GM12878 (cell line): ENCODE measurements around the gene MLN. TPM values are rescaled to one million over a fixed set of nuclear protein-coding genes. Genes with fewer than 3 reads are reported as not detected.

Source experiments
- ATAC-seq: fragments of 200-7000 bp; cut with Tn5 transposase; 3 replicates; pipeline ENCODE4 v1.9.1; 2020; ENCODE audit warnings: mild to moderate bottlenecking, moderate library complexity
- BruUV-seq: library from RNA; stranded (reverse); fragments of 400-500 nt; replicated peaks from 2 replicates; lab custom pipeline; 2021; lab: Mats Ljungman, UMichigan
- CTCF ChIA-PET: fragments of 300-600 bp; sonication (Branson Sonifier 250); formaldehyde crosslinking; extraction: SDS; loops from one replicate; lab custom pipeline; 2021; ENCODE audit warnings: inconsistent platforms; lab: Yijun Ruan, JAX
- POLR2A ChIA-PET: fragments of 350-600 bp; formaldehyde crosslinking; extraction: SDS; loops from one replicate; lab custom pipeline; 2021; ENCODE audit warnings: inconsistent platforms; lab: Charles Lee
- RAD21 ChIA-PET: fragments of 300-600 bp; sonication (Branson Sonifier 250); formaldehyde crosslinking; loops from one replicate; lab custom pipeline; 2023; ENCODE audit warnings: antibody characterized with exemption; ENCODE audit not compliant: unreplicated experiment; lab: Charles Lee
- SMC1A ChIA-PET: fragments of 300-600 bp; sonication (Branson Sonifier 250); formaldehyde crosslinking; loops from one replicate; lab custom pipeline; 2023; ENCODE audit not compliant: unreplicated experiment, uncharacterized antibody; lab: Charles Lee
- DNase-seq: peaks from one replicate; pipeline ENCODE4 v3.0.0-alpha.2; 2011; ENCODE audit warnings: low read depth, low spot score
- FAIRE-seq: peaks from 3 replicates; lab custom pipeline; 2011; peaks lifted over from hg19 to GRCh38; lab: Jason Lieb, UNC
- H2AFZ ChIP-seq: 2 replicates; pipeline ENCODE4 v1.6.0; 2011; ENCODE audit warnings: low read depth, low read length, control low read depth; ENCODE audit not compliant: control insufficient read depth
- H3K27ac ChIP-seq: 2 replicates; pipeline ENCODE4 v1.5.1; 2011; ENCODE audit warnings: control low read depth; ENCODE audit not compliant: control insufficient read depth, insufficient read depth
- H3K27me3 ChIP-seq, 2 experiments: replicated peaks in 1 of 2; 2 replicates each; pipeline versions ENCODE4 v1.6.0 to v1.6.1; 2011; ENCODE audit warnings: low read length in 1 of 2; ENCODE audit not compliant: control insufficient read depth in 2 of 2, insufficient read depth in 2 of 2
- H3K36me3 ChIP-seq, 2 experiments: 2 replicates each; pipeline ENCODE4 v1.5.1; 2011; ENCODE audit warnings: low read length in 1 of 2; ENCODE audit not compliant: control insufficient read depth in 2 of 2, insufficient read depth in 2 of 2
- H3K4me1 ChIP-seq: 2 replicates; pipeline ENCODE4 v1.6.1; 2011; ENCODE audit warnings: mild to moderate bottlenecking, low read length, moderate library complexity, mixed read lengths; ENCODE audit not compliant: control insufficient read depth, insufficient read depth
- H3K4me2 ChIP-seq: 2 replicates; pipeline ENCODE4 v1.6.0; 2011; ENCODE audit warnings: control low read depth; ENCODE audit not compliant: control insufficient read depth, insufficient read depth
- H3K4me3 ChIP-seq: fragments of 200-600 bp; sonication (generic); 2 replicates; pipeline ENCODE4 v1.5.1; 2016
- H3K79me2 ChIP-seq: 2 replicates; pipeline ENCODE4 v1.6.0; 2011; ENCODE audit warnings: low read length; ENCODE audit not compliant: control insufficient read depth, insufficient read depth
- H3K9ac ChIP-seq: 2 replicates; pipeline ENCODE4 v1.8.0; 2011; ENCODE audit warnings: low read length, control low read depth, mixed read lengths; ENCODE audit not compliant: control insufficient read depth, insufficient read depth
- H3K9me3 ChIP-seq: replicated peaks from 3 replicates; pipeline ENCODE4 v1.5.1; 2011; ENCODE audit warnings: mild to moderate bottlenecking, low read length; ENCODE audit not compliant: control insufficient read depth, insufficient read depth
- H4K20me1 ChIP-seq: 2 replicates; pipeline ENCODE4 v1.6.0; 2011; ENCODE audit not compliant: control insufficient read depth, insufficient read depth
- CHD4 ChIP-seq: fragments of 200-600 bp; sonication (generic); IDR thresholded peaks from 2 replicates; pipeline ENCODE4 v1.6.1; 2016; ENCODE audit warnings: mild to moderate bottlenecking
- EZH2 ChIP-seq: IDR thresholded peaks from 2 replicates; pipeline ENCODE4 v1.6.1; 2012; ENCODE audit warnings: low read depth, mild to moderate bottlenecking, control low read depth, inconsistent platforms, low read length, borderline replicate concordance; ENCODE audit not compliant: control insufficient read depth
- IRF3 ChIP-seq: fragments of 450-650 bp; IDR thresholded peaks from 2 replicates; pipeline ENCODE4 v1.6.1; 2014; ENCODE audit warnings: mild to moderate bottlenecking
- LARP7 ChIP-seq: fragments of 450-650 bp; IDR thresholded peaks from 2 replicates; pipeline ENCODE4 v1.6.1; 2017; ENCODE audit warnings: mild to moderate bottlenecking
- MLLT1 ChIP-seq: fragments of 450-650 bp; IDR thresholded peaks from 2 replicates; pipeline ENCODE4 v1.6.1; 2016; ENCODE audit warnings: mild to moderate bottlenecking
- POLR2A ChIP-seq: IDR thresholded peaks from 2 replicates; pipeline ENCODE4 v1.6.1; 2011; ENCODE audit warnings: low read depth, mild to moderate bottlenecking, low read length
- SKIL ChIP-seq: fragments of 450-650 bp; IDR thresholded peaks from 2 replicates; pipeline ENCODE4 v1.6.1; 2017; ENCODE audit warnings: mild to moderate bottlenecking, low read depth, inconsistent platforms; ENCODE audit not compliant: poor library complexity, severe bottlenecking
- ZZZ3 ChIP-seq: IDR thresholded peaks from 2 replicates; pipeline ENCODE4 v1.6.1; 2011; ENCODE audit warnings: low read depth; ENCODE audit not compliant: control insufficient read depth, insufficient read length
- WGBS: methylation state at CpG from one replicate; pipeline ENCODE4 v1.1.6; 2016; ENCODE audit warnings: low lambda C conversion rate; ENCODE audit not compliant: insufficient replicate concordance, insufficient coverage; ENCODE audit errors: missing lambda C conversion rate; 5-methylcytosine and 5-hydroxymethylcytosine counted together
- in situ Hi-C: fragments of 300-500 bp; cut with MboI; formaldehyde crosslinking; loops from 9 replicates; pipeline ENCODE4 v1.14.3; 2018; ENCODE audit warnings: mixed read lengths
- intact Hi-C: fragments of 100-400 bp; cut with micrococcal nuclease; formaldehyde crosslinking; loops from one replicate; pipeline ENCODE4 v1.14.2; 2022; ENCODE audit not compliant: unreplicated experiment
- polyA plus RNA-seq, 11 experiments: library from polyadenylated mRNA; depleted of rRNA in 4 of 11; unstranded in 6 of 11; stranded (reverse) in 5 of 11; fragments of >200 nt; fragmentation: Nextera tagmentation in 4 of 11; fragmentation: Illumina TruSeq in 1 of 11; extraction: Ambion mirVana in 4 of 11; extraction: Trizol in 1 of 11; gene quantifications; 1 replicate in 1 of 11; 2 replicates in 10 of 11; pipeline versions ENCODE4 v1.2.1 to v1.2.3, GENCODE V29; 2011 to 2016; ENCODE audit warnings: inconsistent platforms in 2 of 11, missing spikeins in 2 of 11, low read depth in 1 of 11
- total RNA-seq, 4 experiments: library from RNA; depleted of rRNA in 3 of 4; stranded (reverse); fragments of >200 nt in 3 of 4; fragmentation: Illumina TruSeq in 1 of 4; extraction: Trizol in 1 of 4; gene quantifications; 2 replicates each; pipeline versions ENCODE4 v1.2.1 to v1.2.3, GENCODE V29; 2013 to 2021

The MLN gene
- total and polyA plus RNA-seq, 10 of the 15 experiments (the other 5 are each of a cell fraction or from before 2014, with no cell fraction given), result not detected

- H3K4me3 ChIP-seq, result no peak overlapping the region
- WGBS, result 0% methylated on average over 1 of the region's 1 CpG
- ATAC-seq (no peak), FAIRE-seq (no peak), DNase-seq (no peak)
- peaks cover 0 to 2% of the 10 kb centered on the region in 2 experiments; a peak in 3 of 4 replicates for H3K27me3 ChIP-seq
- ChIA-PET POLR2A (no interaction called here), SMC1A (no interaction called here), RAD21 (no interaction called here), CTCF (no interaction called here)
- TF ChIP-seq ZZZ3 (no peak), EZH2 (no peak), MLLT1 (no peak), LARP7 (no peak), SKIL (no peak), CHD4 (no peak), POLR2A (no peak), IRF3 (no peak)
- H3K4me1 ChIP-seq, result no peaks in the 10 kb centered on the region
- H3K79me2 ChIP-seq, result no peaks in the 10 kb centered on the region
- H2AFZ ChIP-seq, result no peak overlapping the region
- H3K9me3 ChIP-seq, result no peaks in the 10 kb centered on the region
- no TSS peak for BruUV-seq
- H3K27ac ChIP-seq, result no peak overlapping the region
- in situ Hi-C loops (no loop called here), intact Hi-C loops (no loop called here)
- no peaks in the 10 kb centered on the region for H3K36me3 ChIP-seq
- no peak overlapping the region for H3K4me2 ChIP-seq
- 0 out of 2 replicates have a peak, but pooled peaks cover 2% of the 10 kb centered on the region for H4K20me1 ChIP-seq
- no peak overlapping the region for H3K9ac ChIP-seq
Measured at GRCh38 chr6:33847867-33848266, 44.1 kb upstream of the MLN start.
